Fibroblast of lung (primary cell): ENCODE data around the gene ESPNL.

Experiments used
- EZH2 ChIP-seq: IDR thresholded peaks from 2 replicates; pipeline ENCODE4 v1.5.1; 2012; ENCODE audit warnings: low read length, control low read depth, mild to moderate bottlenecking; ENCODE audit errors: missing control alignments
- TF ChIP-seq, protein P1 (sequence below), 2 donors: IDR thresholded peaks in 1 of 2; conservative IDR thresholded peaks in 1 of 2; 1 replicate in 1 of 2; 2 replicates in 1 of 2; pipeline ENCODE4 v1.5.1; 2011 to 2012; ENCODE audit warnings: low read length in 2 of 2, control low read depth in 1 of 2, inconsistent platforms in 1 of 2, low read depth in 1 of 2, mild to moderate bottlenecking in 1 of 2

DNA sequence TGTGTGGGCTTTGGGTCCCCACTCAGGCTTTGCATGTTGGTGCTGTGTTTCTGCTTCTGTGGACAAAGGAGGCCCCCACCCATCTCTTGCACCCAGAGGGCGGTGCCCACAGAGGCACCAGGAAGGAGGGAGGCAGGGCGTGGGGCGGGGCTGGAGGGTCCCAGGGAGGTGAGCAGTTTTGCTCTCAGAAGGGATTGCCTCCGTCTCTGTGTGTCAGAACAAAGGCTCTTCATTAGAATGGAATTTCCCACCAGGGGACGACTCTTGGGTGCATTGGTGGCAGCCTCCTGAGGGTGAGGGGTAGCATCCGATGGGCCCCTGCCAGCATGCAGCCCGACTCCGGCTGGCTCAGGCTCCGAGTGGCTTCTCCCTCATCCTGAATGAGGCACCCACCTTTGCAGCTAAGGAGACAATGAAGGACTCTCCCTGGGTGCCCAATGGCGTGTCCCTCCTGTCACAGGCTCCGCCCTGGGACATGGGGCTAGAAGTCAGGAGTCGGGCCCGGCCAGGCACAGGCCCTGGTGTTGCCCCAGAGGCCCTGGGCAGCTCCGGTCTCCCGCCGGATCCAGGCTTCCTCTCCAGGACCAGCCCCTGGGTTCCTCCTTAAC, 51.6 kb downstream of the ESPNL start:
- TF ChIP-seq, protein P1, sequence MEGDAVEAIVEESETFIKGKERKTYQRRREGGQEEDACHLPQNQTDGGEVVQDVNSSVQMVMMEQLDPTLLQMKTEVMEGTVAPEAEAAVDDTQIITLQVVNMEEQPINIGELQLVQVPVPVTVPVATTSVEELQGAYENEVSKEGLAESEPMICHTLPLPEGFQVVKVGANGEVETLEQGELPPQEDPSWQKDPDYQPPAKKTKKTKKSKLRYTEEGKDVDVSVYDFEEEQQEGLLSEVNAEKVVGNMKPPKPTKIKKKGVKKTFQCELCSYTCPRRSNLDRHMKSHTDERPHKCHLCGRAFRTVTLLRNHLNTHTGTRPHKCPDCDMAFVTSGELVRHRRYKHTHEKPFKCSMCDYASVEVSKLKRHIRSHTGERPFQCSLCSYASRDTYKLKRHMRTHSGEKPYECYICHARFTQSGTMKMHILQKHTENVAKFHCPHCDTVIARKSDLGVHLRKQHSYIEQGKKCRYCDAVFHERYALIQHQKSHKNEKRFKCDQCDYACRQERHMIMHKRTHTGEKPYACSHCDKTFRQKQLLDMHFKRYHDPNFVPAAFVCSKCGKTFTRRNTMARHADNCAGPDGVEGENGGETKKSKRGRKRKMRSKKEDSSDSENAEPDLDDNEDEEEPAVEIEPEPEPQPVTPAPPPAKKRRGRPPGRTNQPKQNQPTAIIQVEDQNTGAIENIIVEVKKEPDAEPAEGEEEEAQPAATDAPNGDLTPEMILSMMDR (conservative IDR thresholded peaks at IDR 0.05 in 1 of 2, IDR thresholded peaks at IDR 0.05 in 1 of 2; ENCODE audit: low read depth in 1 of 2, low read length in 2 of 2) = no peak
- TF ChIP-seq EZH2 = no peak
